A673 (cell line): Measurements from ENCODE around the gene PACS2.

ENCODE experiments used
- CTCF ChIP-seq: fragments of 300-800, 200-600 bp; sonication (generic); conservative IDR thresholded peaks from 2 replicates; pipeline ENCODE4 v1.5.1; 2017; ENCODE audit warnings: low read depth, mild to moderate bottlenecking, antibody characterized with exemption, low read length, moderate library complexity, mixed read lengths
- EZH2 ChIP-seq: fragments of 200-600 bp; sonication (generic); IDR thresholded peaks from 2 replicates; pipeline ENCODE4 v1.6.1; 2017; ENCODE audit warnings: borderline replicate concordance, low read depth, mild to moderate bottlenecking, mixed read lengths, antibody characterized with exemption, low read length; ENCODE audit not compliant: poor library complexity, severe bottlenecking

GRCh38 chr14:105303949-105304348 lies 10.6 kb upstream of the PACS2 start:
- TF ChIP-seq CTCF = no peak
- TF ChIP-seq EZH2 = no peak
